SU-DHL-6 (cell line): ENCODE data around the gene CYP2S1.

Experiments used
- H2AFZ ChIP-seq: fragments of 200-600 bp; sonication (generic); 2 replicates; pipeline ENCODE4 v1.6.1; 2014; ENCODE audit warnings: low read depth, mild to moderate bottlenecking, moderate library complexity, mixed read lengths, antibody characterized with exemption, low read length; ENCODE audit not compliant: severe bottlenecking
- H3F3A ChIP-seq: fragments of 200-600 bp; shearing (Covaris generic); 2 replicates; pipeline ENCODE4 v1.6.0; 2016; ENCODE audit warnings: antibody characterized with exemption, mild to moderate bottlenecking; ENCODE audit not compliant: insufficient read depth
- H3K27ac ChIP-seq: fragments of 200-600 bp; sonication (generic); 2 replicates; pipeline ENCODE4 v1.5.1; 2016; ENCODE audit warnings: low read depth, mild to moderate bottlenecking, low read length, moderate library complexity, mixed read lengths
- H3K27me3 ChIP-seq: fragments of 200-600 bp; sonication (generic), shearing (Covaris generic); 2 replicates; pipeline ENCODE4 v1.6.0; 2014; ENCODE audit warnings: mild to moderate bottlenecking, low read length
- H3K36me3 ChIP-seq: fragments of 200-600 bp; sonication (generic); 2 replicates; pipeline ENCODE4 v1.6.1; 2014; ENCODE audit warnings: mild to moderate bottlenecking, low read length, mixed read lengths
- H3K4me2 ChIP-seq: fragments of 300-600, 200-600 bp; shearing (Covaris generic), sonication (generic); 2 replicates; pipeline ENCODE4 v1.6.0; 2014; ENCODE audit warnings: low read length, low read depth, mild to moderate bottlenecking; ENCODE audit not compliant: poor library complexity, severe bottlenecking
- H3K4me3 ChIP-seq: fragments of 200-600 bp; sonication (generic); 2 replicates; pipeline ENCODE4 v1.5.1; 2014; ENCODE audit warnings: antibody characterized with exemption, low read length, mild to moderate bottlenecking, mixed read lengths; ENCODE audit not compliant: insufficient read depth, poor library complexity, severe bottlenecking
- H3K79me2 ChIP-seq: fragments of 200-600 bp; sonication (generic); 2 replicates; pipeline ENCODE4 v1.6.1; 2014; ENCODE audit warnings: mild to moderate bottlenecking, low read length, moderate library complexity; ENCODE audit not compliant: insufficient read depth
- H3K9ac ChIP-seq: fragments of 200-600 bp; sonication (generic); 2 replicates; pipeline ENCODE4 v1.7.0; 2014; ENCODE audit warnings: mild to moderate bottlenecking, low read length
- H3K9me2 ChIP-seq: fragments of 200-600 bp; sonication (generic); replicated peaks from 2 replicates; pipeline ENCODE4 v1.6.1; 2014; ENCODE audit warnings: low read length; ENCODE audit not compliant: insufficient read depth
- H3K9me3 ChIP-seq: fragments of 200-600 bp; sonication (generic); 2 replicates; pipeline ENCODE4 v1.6.1; 2014; ENCODE audit warnings: low read length, mixed read lengths; ENCODE audit not compliant: insufficient read depth
- H4K20me1 ChIP-seq: fragments of 200-600 bp; sonication (generic); 2 replicates; pipeline ENCODE4 v1.6.1; 2014; ENCODE audit warnings: low read depth, mild to moderate bottlenecking, antibody characterized with exemption, low read length, moderate library complexity, mixed read lengths
- CTCF ChIP-seq: fragments of 200-600 bp; sonication (generic); IDR thresholded peaks from one replicate; pipeline ENCODE4 v1.5.1; 2017; ENCODE audit warnings: antibody characterized with exemption, mild to moderate bottlenecking, low read length, moderate library complexity; ENCODE audit not compliant: insufficient read depth, poor library complexity, severe bottlenecking
- EZH2phosphoT487 ChIP-seq: fragments of 200-600 bp; sonication (generic), shearing (Covaris generic); conservative IDR thresholded peaks from 2 replicates; pipeline ENCODE4 v1.6.1; 2018; ENCODE audit warnings: mild to moderate bottlenecking, antibody characterized with exemption, low read length, moderate library complexity, mixed read lengths

CYP2S1 gene

DNA sequence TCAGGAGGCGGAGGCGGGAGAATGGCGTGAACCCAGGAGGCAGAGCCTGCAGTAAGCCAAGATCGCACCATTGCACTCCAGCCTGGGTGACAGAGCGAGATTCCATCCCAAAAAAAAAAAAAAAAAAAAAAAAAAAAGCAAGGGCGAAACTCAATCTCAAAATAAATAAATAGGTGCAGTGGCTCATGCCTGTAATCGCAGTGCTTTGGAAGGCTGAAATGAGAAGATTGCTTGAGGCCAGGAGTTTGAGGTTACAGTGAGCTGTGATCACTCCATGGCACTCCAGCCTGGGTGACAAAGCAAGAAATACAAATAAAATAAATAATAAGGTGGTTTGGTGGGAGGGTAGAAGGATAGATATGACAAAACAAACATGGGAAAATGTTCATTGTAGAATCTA lies 39.0 kb upstream of the CYP2S1 start:
- Histone ChIP-seq H3K36me3 (no peaks in the 10 kb centered on the region), H3K4me2 (no peak overlapping the region), H3K9ac (no peak overlapping the region), H4K20me1 (no peaks in the 10 kb centered on the region), H3F3A (no peaks in the 10 kb centered on the region), H3K27me3 (no peaks in the 10 kb centered on the region), H3K9me2 (no peaks in the 10 kb centered on the region), H3K4me3 (no peak overlapping the region), H3K79me2 (no peaks in the 10 kb centered on the region), H3K9me3 (no peaks in the 10 kb centered on the region), H2AFZ (no peak overlapping the region), H3K27ac (no peak overlapping the region)
- TF ChIP-seq EZH2phosphoT487 (no peak), CTCF (no peak)

GRCh38 chr19:41156207-41156606 lies 36.8 kb upstream of the CYP2S1 start:
- no peak for TF ChIP-seq CTCF
- Histone ChIP-seq H3K9me3 (no peaks in the 10 kb centered on the region), H4K20me1 (no peaks in the 10 kb centered on the region), H3K36me3 (no peaks in the 10 kb centered on the region), H3K27ac (no peak overlapping the region), H2AFZ (no peak overlapping the region), H3F3A (no peaks in the 10 kb centered on the region), H3K27me3 (no peaks in the 10 kb centered on the region), H3K4me2 (no peak overlapping the region), H3K9me2 (no peaks in the 10 kb centered on the region), H3K9ac (no peak overlapping the region), H3K79me2 (no peaks in the 10 kb centered on the region), H3K4me3 (no peak overlapping the region)

- Histone ChIP-seq H3K9me2 (no peaks in the 10 kb centered on the region), H3K36me3 (no peaks in the 10 kb centered on the region), H2AFZ (no peak overlapping the region), H3K9ac (no peak overlapping the region), H4K20me1 (no peaks in the 10 kb centered on the region), H3K4me3 (no peak overlapping the region), H3K4me2 (no peak overlapping the region), H3K27ac (no peak overlapping the region), H3F3A (no peaks in the 10 kb centered on the region), H3K79me2 (no peaks in the 10 kb centered on the region), H3K27me3 (no peaks in the 10 kb centered on the region), H3K9me3 (no peaks in the 10 kb centered on the region)
- TF ChIP-seq CTCF (no peak), EZH2phosphoT487 (no peak)
Observed at GRCh38 chr19:41159881-41160280, 33.1 kb upstream of the CYP2S1 start.

DNA sequence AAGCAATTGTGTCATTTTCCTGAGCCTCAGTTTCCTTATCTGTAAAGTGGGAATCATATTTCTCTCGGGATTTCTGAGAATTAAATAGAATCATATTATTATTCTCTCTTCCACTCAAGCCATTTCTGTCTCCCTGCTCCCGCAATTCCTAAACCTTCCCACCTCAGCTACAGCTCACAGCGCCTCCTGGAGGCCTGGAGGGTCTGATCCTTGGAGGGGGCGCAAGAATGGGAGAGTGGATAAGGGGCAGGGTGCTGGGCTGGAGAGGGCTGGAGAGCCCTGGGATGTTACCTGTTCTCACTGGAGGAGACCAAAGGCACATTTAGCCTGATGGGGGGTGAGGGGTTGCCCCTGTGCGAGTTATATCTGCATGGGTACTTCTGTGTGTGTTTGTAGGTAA lies 31.1 kb upstream of the CYP2S1 start:
- Histone ChIP-seq H3K9me2 (no peaks in the 10 kb centered on the region), H3K4me3 (no peak overlapping the region), H3K9ac (no peak overlapping the region), H3F3A (no peaks in the 10 kb centered on the region), H3K4me2 (no peak overlapping the region), H3K27me3 (no peaks in the 10 kb centered on the region), H4K20me1 (no peaks in the 10 kb centered on the region), H3K27ac (no peak overlapping the region), H3K36me3 (no peaks in the 10 kb centered on the region), H3K9me3 (no peaks in the 10 kb centered on the region), H3K79me2 (no peaks in the 10 kb centered on the region), H2AFZ (no peak overlapping the region)
- peak; percentile 33 for TF ChIP-seq CTCF
- TF ChIP-seq EZH2phosphoT487: no peak
